Breast epithelium (tissue), 4 donors: ENCODE results near the gene CSRNP3. TPM values are rescaled to one million over a fixed set of nuclear protein-coding genes. Genes with fewer than 3 reads are reported as not detected.

Experiments
- DNase-seq, 2 donors: peaks; one replicate each; pipeline ENCODE4 v3.0.0-alpha.2; 2019; ENCODE audit warnings: low spot score in 2 of 2
- H3K27ac ChIP-seq, 2 donors: fragments of 200-600 bp; sonication (generic) in 1 of 2; one replicate each; pipeline ENCODE4 v1.5.1; 2016 to 2019; ENCODE audit warnings: mild to moderate bottlenecking in 1 of 2
- H3K27me3 ChIP-seq, 2 donors: fragments of 200-600 bp; sonication (generic) in 1 of 2; one replicate each; pipeline versions ENCODE4 v1.5.1 to v1.6.0; 2017 to 2019; ENCODE audit warnings: control low read depth in 1 of 2, mild to moderate bottlenecking in 1 of 2
- H3K36me3 ChIP-seq: fragments of 200-600 bp; one replicate; pipeline ENCODE4 v1.5.1; 2019
- H3K4me1 ChIP-seq, 2 donors: fragments of 200-600 bp; sonication (generic); one replicate each; pipeline ENCODE4 v1.5.1; 2016 to 2019; ENCODE audit warnings: control low read depth in 1 of 2
- H3K4me3 ChIP-seq, 3 donors: fragments of 200-600 bp; sonication (generic); 1 replicate in 2 of 3; 2 replicates in 1 of 3; pipeline ENCODE4 v1.5.1; 2016 to 2019; ENCODE audit warnings: mild to moderate bottlenecking in 3 of 3, moderate library complexity in 2 of 3
- H3K9me3 ChIP-seq, 2 donors: fragments of 200-600 bp; sonication (generic) in 1 of 2; one replicate each; pipeline ENCODE4 v1.5.1; 2016 to 2019; ENCODE audit warnings: control low read depth in 1 of 2
- CTCF ChIP-seq, 3 donors: fragments of 450-650 bp; IDR thresholded peaks; one replicate each; pipeline ENCODE4 v1.5.1; 2016 to 2017; ENCODE audit warnings: antibody characterized with exemption in 3 of 3, mild to moderate bottlenecking in 3 of 3, moderate library complexity in 3 of 3
- POLR2A ChIP-seq: fragments of 450-650 bp; IDR thresholded peaks from one replicate; pipeline ENCODE4 v1.6.1; 2016; ENCODE audit warnings: antibody characterized with exemption, mild to moderate bottlenecking, moderate library complexity
- POLR2AphosphoS5 ChIP-seq, 3 donors: sonication (generic); formaldehyde crosslinking; IDR thresholded peaks; one replicate each; pipeline ENCODE4 v1.6.1; 2017; ENCODE audit warnings: antibody characterized with exemption in 3 of 3
- intact Hi-C: fragments of 100-400 bp; cut with DNase I; formaldehyde crosslinking; loops from one replicate; pipeline ENCODE4 v1.15.1; 2023; ENCODE audit warnings: low total_unique reads
- total RNA-seq, 3 donors: library from RNA; depleted of rRNA; stranded (reverse); fragments of >200 nt; gene quantifications; one replicate each; pipeline ENCODE4 v1.1.0, GENCODE V29; 2016

Gene CSRNP3
- total RNA-seq, 3 donors from 2014 or later = 1.4 to 10.0 (median 2.0) TPM

DNA sequence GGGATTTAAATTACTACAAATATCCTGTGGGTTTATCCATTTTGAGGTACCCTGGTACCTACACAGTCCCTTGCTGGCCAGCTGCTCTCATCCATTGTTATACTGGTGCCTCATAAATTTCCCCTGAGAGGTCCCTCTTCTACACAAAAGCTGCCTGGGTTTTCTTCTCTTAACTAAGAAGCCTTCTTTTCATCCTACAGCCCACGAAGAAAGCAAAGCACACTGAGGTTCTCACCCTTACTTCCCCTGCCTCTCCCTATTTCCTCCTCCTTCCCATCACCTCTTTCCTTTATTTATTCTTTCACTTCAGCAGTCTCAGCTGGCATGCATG, 154.9 kb downstream of the CSRNP3 start:
- no peak for DNase-seq
- TF ChIP-seq POLR2AphosphoS5 (IDR thresholded peaks at IDR 0.05) (no peak), POLR2A (no peak), CTCF (IDR thresholded peaks at IDR 0.05) (no peak)

GRCh38 chr2:165627470-165627869, 158.0 kb downstream of the CSRNP3 start:
- Histone ChIP-seq H3K4me1 (no peaks in the 10 kb centered on the region), H3K9me3 (no peaks in the 10 kb centered on the region), H3K4me3 (no peak overlapping the region), H3K36me3 (no peaks in the 10 kb centered on the region), H3K27ac (no peak overlapping the region), H3K27me3 (no peaks in the 10 kb centered on the region)
- no peak for DNase-seq
- intact Hi-C loops = no loop called here
- no peak for TF ChIP-seq CTCF (IDR thresholded peaks at IDR 0.05)
- no peak for TF ChIP-seq POLR2A
- no peak for TF ChIP-seq POLR2AphosphoS5 (IDR thresholded peaks at IDR 0.05)

More for the DNA sequence above, 154.9 kb downstream of the CSRNP3 start:
- no peak overlapping the region for H3K27ac ChIP-seq
- no peaks in the 10 kb centered on the region for H3K4me1 ChIP-seq
- H3K36me3 ChIP-seq = no peaks in the 10 kb centered on the region
- H3K27me3 ChIP-seq = no peaks in the 10 kb centered on the region
- no peak overlapping the region for H3K4me3 ChIP-seq
- no peaks in the 10 kb centered on the region for H3K9me3 ChIP-seq
- intact Hi-C loops = no loop called here

DNA sequence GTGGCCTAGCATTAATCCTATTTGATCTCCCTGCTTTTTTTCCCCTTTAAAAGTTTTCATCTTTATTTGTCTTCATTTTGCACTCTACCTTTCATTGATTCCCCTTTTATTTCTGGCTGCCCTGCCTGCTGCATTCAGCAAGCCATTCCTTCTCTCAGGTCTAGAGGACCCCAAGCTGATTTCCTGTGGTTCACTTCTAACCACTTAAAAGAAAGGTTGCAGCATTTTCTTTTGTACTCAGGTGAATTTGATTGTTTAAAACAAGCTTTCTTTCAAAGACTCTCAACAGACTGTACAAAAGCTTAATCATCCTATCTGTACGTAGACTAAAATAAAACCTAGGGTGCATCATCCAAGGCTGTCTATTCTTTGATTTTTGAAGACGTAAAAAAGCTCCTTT, 160.3 kb downstream of the CSRNP3 start:
- intact Hi-C loops = no loop called here
- no peak for TF ChIP-seq POLR2A
- no peak for TF ChIP-seq CTCF (IDR thresholded peaks at IDR 0.05)
- no peak for TF ChIP-seq POLR2AphosphoS5 (IDR thresholded peaks at IDR 0.05)
- Histone ChIP-seq H3K27ac (no peak overlapping the region), H3K36me3 (no peaks in the 10 kb centered on the region), H3K27me3 (no peaks in the 10 kb centered on the region), H3K9me3 (no peaks in the 10 kb centered on the region), H3K4me3 (no peak overlapping the region), H3K4me1 (no peaks in the 10 kb centered on the region)
- no peak for DNase-seq

DNA sequence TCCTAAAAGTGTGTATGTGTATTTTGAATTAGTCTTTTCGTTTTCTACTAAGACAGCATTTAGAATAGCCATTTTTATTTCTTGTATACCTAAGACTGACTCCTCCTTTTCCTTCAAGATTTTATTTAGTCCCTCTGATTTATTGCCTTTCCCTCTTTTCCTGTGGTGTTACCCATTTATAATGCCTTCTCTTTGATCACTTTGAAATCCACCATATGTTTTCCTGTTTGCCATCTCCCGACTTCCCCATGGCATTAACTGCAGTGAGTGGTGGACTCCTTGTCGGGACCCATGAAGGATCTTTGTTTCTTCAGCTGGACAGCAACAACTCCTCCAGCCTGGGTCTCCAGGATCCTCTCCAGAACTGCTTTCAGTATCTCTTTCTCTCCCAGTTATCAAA, 160.7 kb downstream of the CSRNP3 start:
- TF ChIP-seq CTCF (IDR thresholded peaks at IDR 0.05) (no peak), POLR2AphosphoS5 (IDR thresholded peaks at IDR 0.05) (no peak), POLR2A (no peak)
- Histone ChIP-seq H3K36me3 (no peaks in the 10 kb centered on the region), H3K27me3 (no peaks in the 10 kb centered on the region), H3K4me3 (no peak overlapping the region), H3K27ac (no peak overlapping the region), H3K4me1 (no peaks in the 10 kb centered on the region), H3K9me3 (no peaks in the 10 kb centered on the region)
- intact Hi-C loops = no loop called here
- DNase-seq = no peak

DNA sequence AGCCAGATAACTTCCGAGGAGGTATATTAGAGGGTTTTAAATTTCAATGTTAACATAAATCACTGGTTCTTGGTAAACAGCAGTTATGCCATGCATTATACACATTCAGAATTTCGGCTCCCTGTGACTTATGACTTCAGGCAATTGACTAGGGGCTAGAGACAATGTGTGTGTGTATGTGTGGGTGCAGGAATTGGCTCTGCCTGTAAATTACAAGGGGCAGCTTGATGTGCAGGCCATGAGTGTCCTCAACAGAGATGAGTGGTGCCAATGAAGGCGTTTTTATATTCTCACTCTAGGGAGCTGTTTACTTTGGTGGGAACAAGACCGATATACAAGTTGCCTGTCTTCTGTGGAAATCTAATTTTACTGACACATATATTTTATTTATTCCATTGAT, 161.6 kb downstream of the CSRNP3 start:
- intact Hi-C loops = no loop called here
- DNase-seq = no peak
- H3K36me3 ChIP-seq = no peaks in the 10 kb centered on the region
- no peak overlapping the region for H3K27ac ChIP-seq
- TF ChIP-seq CTCF (IDR thresholded peaks at IDR 0.05) = no peak
- no peak for TF ChIP-seq POLR2AphosphoS5 (IDR thresholded peaks at IDR 0.05)
- TF ChIP-seq POLR2A = no peak
- H3K27me3 ChIP-seq = no peaks in the 10 kb centered on the region
- no peaks in the 10 kb centered on the region for H3K9me3 ChIP-seq
- no peaks in the 10 kb centered on the region for H3K4me1 ChIP-seq
- H3K4me3 ChIP-seq = no peak overlapping the region
